ENCODE measurements around the gene FAM9A. TPM values are rescaled to one million over a fixed set of nuclear protein-coding genes. Genes with fewer than 3 reads are reported as not detected.

Gene FAM9A
- total RNA-seq, 1 donor from 2014 or later, result not detected

Other genes starting within 250 kb of the FAM9A start
- gene ANOS1, start 69.2 kb downstream of the FAM9A start, total RNA-seq, result 0.26 and 0.63 TPM in 2 replicates
- gene FAM9B, start 232.7 kb upstream of the FAM9A start, total RNA-seq, result not detected in 2 replicates

Data from dermis microvascular lymphatic vessel endothelial cell (primary cell).